DOHH2 (cell line): ENCODE results near the gene PRPF38B.

Source experiments
- EZH2phosphoT487 ChIP-seq: fragments of 200-600 bp; sonication (generic); IDR thresholded peaks from 2 replicates; pipeline ENCODE4 v1.6.1; 2017; ENCODE audit warnings: borderline replicate concordance, mild to moderate bottlenecking, antibody characterized with exemption, low read length, moderate library complexity, mixed read lengths
- TF ChIP-seq, protein P1 (sequence below): fragments of 200-600 bp; sonication (generic); IDR thresholded peaks from one replicate; pipeline ENCODE4 v1.5.1; 2014; ENCODE audit warnings: antibody characterized with exemption, mild to moderate bottlenecking, low read depth, low read length; ENCODE audit not compliant: poor library complexity, severe bottlenecking

DNA sequence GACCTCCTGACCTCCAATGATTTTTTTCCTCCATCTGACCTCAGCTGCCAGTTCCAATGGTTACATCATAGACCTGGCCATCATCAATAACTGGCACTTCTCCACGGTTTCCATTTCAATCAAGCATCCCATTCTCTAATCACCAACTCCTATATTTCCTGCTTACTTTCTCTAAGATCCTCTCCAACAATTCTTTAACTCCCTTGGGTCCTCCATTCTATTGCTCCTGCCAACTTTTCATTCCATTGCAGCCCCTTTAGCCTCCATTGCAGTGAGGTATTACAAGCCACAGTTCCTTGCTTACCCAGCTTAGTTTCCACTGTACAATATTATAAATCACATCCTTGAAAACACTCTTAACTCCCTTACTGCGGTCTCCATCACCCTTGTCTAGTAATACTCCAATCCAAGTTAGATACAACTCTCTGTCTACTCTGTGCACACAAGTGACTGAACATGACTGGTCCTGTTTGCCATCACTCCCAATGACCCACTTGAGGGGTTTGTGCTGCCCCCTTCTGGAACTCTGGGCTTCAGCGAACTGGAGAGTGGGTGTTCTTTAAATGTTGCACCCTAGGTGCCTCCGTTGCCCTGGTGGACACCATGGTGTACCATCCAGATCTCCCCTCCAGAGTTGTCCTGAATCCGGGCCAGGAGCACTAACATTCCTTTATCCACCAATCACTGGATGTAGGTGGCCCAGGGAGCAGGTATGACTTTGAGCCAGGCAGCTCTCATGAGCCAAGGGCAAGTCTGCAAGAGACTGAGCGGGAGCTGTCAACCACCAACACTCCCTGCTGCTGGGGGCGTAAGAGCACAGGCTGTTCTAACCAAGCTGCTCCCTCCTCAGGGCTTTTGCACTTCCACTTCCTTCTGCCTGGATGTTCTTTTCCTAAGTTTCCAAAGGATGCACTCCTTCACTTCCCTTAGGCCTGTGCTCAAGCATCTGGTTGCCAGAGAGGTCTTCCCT lies 16.9 kb downstream of the PRPF38B start:
- TF ChIP-seq, protein P1, sequence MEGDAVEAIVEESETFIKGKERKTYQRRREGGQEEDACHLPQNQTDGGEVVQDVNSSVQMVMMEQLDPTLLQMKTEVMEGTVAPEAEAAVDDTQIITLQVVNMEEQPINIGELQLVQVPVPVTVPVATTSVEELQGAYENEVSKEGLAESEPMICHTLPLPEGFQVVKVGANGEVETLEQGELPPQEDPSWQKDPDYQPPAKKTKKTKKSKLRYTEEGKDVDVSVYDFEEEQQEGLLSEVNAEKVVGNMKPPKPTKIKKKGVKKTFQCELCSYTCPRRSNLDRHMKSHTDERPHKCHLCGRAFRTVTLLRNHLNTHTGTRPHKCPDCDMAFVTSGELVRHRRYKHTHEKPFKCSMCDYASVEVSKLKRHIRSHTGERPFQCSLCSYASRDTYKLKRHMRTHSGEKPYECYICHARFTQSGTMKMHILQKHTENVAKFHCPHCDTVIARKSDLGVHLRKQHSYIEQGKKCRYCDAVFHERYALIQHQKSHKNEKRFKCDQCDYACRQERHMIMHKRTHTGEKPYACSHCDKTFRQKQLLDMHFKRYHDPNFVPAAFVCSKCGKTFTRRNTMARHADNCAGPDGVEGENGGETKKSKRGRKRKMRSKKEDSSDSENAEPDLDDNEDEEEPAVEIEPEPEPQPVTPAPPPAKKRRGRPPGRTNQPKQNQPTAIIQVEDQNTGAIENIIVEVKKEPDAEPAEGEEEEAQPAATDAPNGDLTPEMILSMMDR: peak; percentile 61
- TF ChIP-seq EZH2phosphoT487: no peak
